Right lobe of liver (tissue), 6 donors: Measurements from ENCODE around the gene NKAIN2. TPM values are rescaled to one million over a fixed set of nuclear protein-coding genes. Genes with fewer than 3 reads are reported as not detected.

Source experiments
- ATAC-seq, 4 donors: fragments of 200-7000 bp; cut with Tn5 transposase; one replicate each; pipeline ENCODE4 v1.9.1; 2020; ENCODE audit warnings: mild to moderate bottlenecking in 4 of 4, moderate library complexity in 4 of 4
- DNase-seq, 3 donors: peaks; one replicate each; pipeline ENCODE4 v3.0.0-alpha.2; 2020
- H3K27ac ChIP-seq, 3 donors: fragments of 200-600 bp; one replicate each; pipeline ENCODE4 v1.8.0; 2022
- H3K27me3 ChIP-seq, 2 donors: fragments of 200-600 bp; one replicate each; pipeline ENCODE4 v1.8.0; 2022
- H3K36me3 ChIP-seq, 4 donors: fragments of 200-600 bp; sonication (generic) in 1 of 4; one replicate each; pipeline versions ENCODE4 v1.5.1 to v1.8.0; 2017 to 2022; ENCODE audit warnings: control low read depth in 1 of 4
- H3K4me1 ChIP-seq, 4 donors: fragments of 200-600 bp; sonication (generic) in 1 of 4; one replicate each; pipeline versions ENCODE4 v1.5.1 to v1.8.0; 2017 to 2022; ENCODE audit warnings: control low read depth in 1 of 4
- H3K4me3 ChIP-seq, 3 donors: fragments of 200-600 bp; one replicate each; pipeline ENCODE4 v1.8.0; 2022
- H3K9me3 ChIP-seq, 4 donors: fragments of 200-600 bp; sonication (generic) in 1 of 4; one replicate each; pipeline versions ENCODE4 v1.5.1 to v1.8.0; 2017 to 2022; ENCODE audit warnings: control low read depth in 1 of 4
- CTCF ChIP-seq, 4 donors: fragments of 200-600 bp in 3 of 4; fragments of 450-650 bp in 1 of 4; IDR thresholded peaks; one replicate each; pipeline versions ENCODE4 v1.5.1 to v1.8.0; 2016 to 2022; ENCODE audit warnings: antibody characterized with exemption in 4 of 4, mild to moderate bottlenecking in 2 of 4
- POLR2A ChIP-seq: fragments of 450-650 bp; IDR thresholded peaks from one replicate; pipeline ENCODE4 v1.6.1; 2017; ENCODE audit warnings: antibody characterized with exemption, mild to moderate bottlenecking
- WGBS: methylation state at CpG from one replicate; pipeline ENCODE4 v1.1.6; 2018; ENCODE audit warnings: low coverage, low lambda C conversion rate; ENCODE audit not compliant: insufficient coverage; ENCODE audit errors: missing lambda C conversion rate; 5-methylcytosine and 5-hydroxymethylcytosine counted together
- intact Hi-C, 2 donors: fragments of 100-400 bp; cut with DNase I; formaldehyde crosslinking; loops; one replicate each; pipeline versions ENCODE4 v1.11.2 to v1.14.1; 2022
- total RNA-seq, 6 experiments: library from RNA; depleted of rRNA in 2 of 6; stranded (reverse); fragments of >200 nt in 2 of 6; fragmentation: NEBNext Ultra II Directional in 3 of 6; extraction: Animal tissue kit (Norgen Biotek cat#: 25700) in 3 of 6; gene quantifications; one replicate each; pipeline versions ENCODE4 v1.1.0 to v1.2.4, GENCODE V29; 2016 to 2023
- donor health status: DM: no; HTN: yes; CAD: no.
- donor health status: DM: no; HTN: no; CAD: no.
- donor health status: DM: no; HTN: no; CAD: no.
- donor health status: DM: no; HTN: yes; CAD: no.
- donor health status: DM: no; HTN: yes; CAD: no.

NKAIN2 gene
- total RNA-seq, 6 experiments from 2014 or later = 0.16 to 0.28 TPM; not detected in 4

GRCh38 chr6:124830506-124830905 lies 1026.8 kb downstream of the NKAIN2 start:
- ATAC-seq (no peak), DNase-seq (no peak)
- TF ChIP-seq POLR2A (no peak), CTCF (IDR thresholded peaks at IDR 0.05) (no peak)
- no peak overlapping the region for H3K4me3 ChIP-seq
- no peaks in the 10 kb centered on the region for H3K4me1 ChIP-seq
- no peak overlapping the region for H3K27ac ChIP-seq
- no peaks in the 10 kb centered on the region for H3K36me3 ChIP-seq
- no peaks in the 10 kb centered on the region for H3K27me3 ChIP-seq
- intact Hi-C loops = no loop called here
- H3K9me3 ChIP-seq = no peaks in the 10 kb centered on the region

- intact Hi-C loops = no loop called here
- WGBS = 55% methylated on average over 1 of the region's 1 CpG
- ATAC-seq (no peak), DNase-seq (no peak)
- Histone ChIP-seq H3K36me3 (no peaks in the 10 kb centered on the region), H3K27me3 (no peaks in the 10 kb centered on the region), H3K27ac (no peak overlapping the region), H3K4me3 (no peak overlapping the region), H3K9me3 (no peaks in the 10 kb centered on the region), H3K4me1 (no peaks in the 10 kb centered on the region)
- TF ChIP-seq CTCF (IDR thresholded peaks at IDR 0.05) (peak in 3 of 4 donors; percentile 27 to 34 (median 32)), POLR2A (no peak)
Observed at GRCh38 chr6:124854338-124854922, 1050.8 kb downstream of the NKAIN2 start.

DNA sequence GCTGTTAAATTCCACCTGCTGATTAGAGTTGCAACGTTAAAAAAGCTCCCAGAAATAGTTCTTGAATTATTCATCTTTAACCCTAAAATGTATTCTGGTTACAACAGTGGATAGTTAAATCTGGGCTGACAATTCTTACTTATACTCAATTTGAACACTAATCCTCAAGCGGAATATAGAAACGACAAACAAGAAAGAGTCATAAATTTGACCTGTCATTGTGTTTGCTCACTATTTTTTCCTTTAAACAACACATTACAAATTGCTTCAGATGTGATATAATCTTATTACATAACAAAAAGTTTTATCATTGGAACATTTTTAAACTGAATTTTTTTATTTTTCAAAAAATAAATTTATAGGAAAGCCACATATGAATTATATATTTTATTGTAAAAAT lies 1054.1 kb downstream of the NKAIN2 start:
- ATAC-seq (no peak), DNase-seq (no peak)
- no peak for TF ChIP-seq POLR2A
- no peak for TF ChIP-seq CTCF (IDR thresholded peaks at IDR 0.05)
- intact Hi-C loops = no loop called here
- H3K27me3 ChIP-seq = no peaks in the 10 kb centered on the region
- H3K36me3 ChIP-seq = no peaks in the 10 kb centered on the region
- H3K9me3 ChIP-seq = no peaks in the 10 kb centered on the region
- H3K4me3 ChIP-seq = no peak overlapping the region
- H3K27ac ChIP-seq = no peak overlapping the region
- WGBS = 63% methylated on average over 3 of the region's 3 CpGs
- no peaks in the 10 kb centered on the region for H3K4me1 ChIP-seq

DNA sequence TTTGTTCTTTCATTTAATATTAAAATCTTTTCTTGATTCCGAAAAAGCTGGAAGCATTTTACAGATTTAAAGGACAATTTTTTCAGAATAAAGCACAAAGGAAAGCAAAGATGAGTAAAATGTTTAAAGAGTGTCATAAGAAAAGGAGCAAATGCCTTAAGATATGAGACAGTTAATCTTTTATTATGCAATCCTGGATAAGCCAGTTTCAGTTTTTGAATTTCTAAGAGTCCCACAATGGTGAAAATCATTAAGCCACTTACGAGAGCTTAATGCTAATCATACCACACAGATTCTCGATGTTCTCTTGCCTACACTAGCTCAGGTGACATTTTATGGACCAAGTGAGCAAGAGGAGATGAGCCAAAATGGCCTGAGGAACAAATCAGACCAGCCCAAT lies 1054.9 kb downstream of the NKAIN2 start:
- Histone ChIP-seq H3K4me3 (no peak overlapping the region), H3K4me1 (no peaks in the 10 kb centered on the region), H3K27me3 (no peaks in the 10 kb centered on the region), H3K27ac (no peak overlapping the region), H3K9me3 (no peaks in the 10 kb centered on the region), H3K36me3 (no peaks in the 10 kb centered on the region)
- intact Hi-C loops = no loop called here
- TF ChIP-seq CTCF (IDR thresholded peaks at IDR 0.05) = no peak
- TF ChIP-seq POLR2A = no peak
- 67% methylated on average over 3 of the region's 3 CpGs for WGBS
- ATAC-seq (no peak), DNase-seq (no peak)

DNA sequence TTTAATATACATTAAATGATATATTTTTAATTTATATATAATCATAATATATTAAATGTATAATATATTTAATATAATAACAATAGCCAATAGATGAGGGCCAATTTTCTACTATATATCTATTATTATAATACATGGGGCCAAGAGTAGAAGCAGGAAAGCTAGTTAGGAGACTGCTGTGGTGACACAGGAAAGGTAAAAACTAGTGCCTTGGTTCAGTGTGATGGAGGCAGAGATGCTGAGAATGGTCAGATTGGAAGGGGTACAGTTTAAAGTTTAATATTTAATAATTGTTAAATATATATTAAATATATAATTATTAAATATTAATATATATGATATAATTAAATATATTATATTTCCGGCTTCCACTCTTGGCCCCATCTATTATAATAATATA lies 1055.7 kb downstream of the NKAIN2 start:
- no peak for DNase-seq
- WGBS = 86% methylated on average over 1 of the region's 1 CpG
- no peak overlapping the region for H3K27ac ChIP-seq

More for the DNA sequence above, 1055.7 kb downstream of the NKAIN2 start:
- no peaks in the 10 kb centered on the region for H3K9me3 ChIP-seq
- H3K4me3 ChIP-seq = no peak overlapping the region
- ATAC-seq = no peak
- no peaks in the 10 kb centered on the region for H3K36me3 ChIP-seq
- intact Hi-C loops = no loop called here
- H3K27me3 ChIP-seq = no peaks in the 10 kb centered on the region
- no peaks in the 10 kb centered on the region for H3K4me1 ChIP-seq
- TF ChIP-seq POLR2A (no peak), CTCF (IDR thresholded peaks at IDR 0.05) (no peak)
